ENCODE results near the gene DDT. TPM values are rescaled to one million over a fixed set of nuclear protein-coding genes. Genes with fewer than 3 reads are reported as not detected.
"Not testable (repeated sequence)": the region's sequence is repeated elsewhere in the genome, so short reads cannot be mapped to it uniquely, and the experiment has no call there.

DDT gene
- total and polyA plus RNA-seq, 12 donors = 62.1 to 317 (median 146) TPM

DNA sequence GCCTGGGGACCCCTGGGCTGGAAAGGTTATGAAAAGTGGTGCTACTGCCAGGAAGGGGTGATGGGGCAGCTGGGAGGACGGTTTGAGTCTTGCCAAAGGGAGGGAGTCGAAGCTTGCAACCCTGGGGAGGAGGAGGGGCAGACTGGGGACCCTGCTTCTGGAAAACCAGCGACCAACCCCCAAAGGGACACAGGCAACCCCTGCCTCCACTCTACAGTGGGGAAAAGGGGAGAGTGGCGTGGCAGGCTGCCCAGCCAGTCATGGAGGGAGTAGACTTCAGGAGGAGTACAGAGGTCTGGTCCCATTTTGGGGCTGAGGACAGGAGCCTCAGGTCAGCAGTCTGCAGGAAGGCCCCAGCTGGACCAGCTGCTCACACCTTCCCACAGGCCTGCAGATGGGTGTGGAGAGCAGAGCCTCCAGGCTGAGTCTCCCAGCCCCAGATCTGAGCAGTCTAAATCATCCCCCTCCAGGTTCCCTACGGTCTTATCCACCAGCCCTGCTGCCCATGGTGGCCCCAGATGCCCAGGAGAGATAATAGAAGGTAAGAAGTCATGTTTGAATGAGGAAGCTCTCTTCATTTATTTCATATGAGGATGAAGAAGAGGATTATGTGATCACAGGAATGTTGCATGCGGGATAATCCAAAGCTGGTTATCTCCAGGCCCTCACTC lies 3.3 kb downstream of the DDT start:
- TF ChIP-seq POLR2A (IDR thresholded peaks at IDR 0.05) = no peak
- TF ChIP-seq, protein P1, sequence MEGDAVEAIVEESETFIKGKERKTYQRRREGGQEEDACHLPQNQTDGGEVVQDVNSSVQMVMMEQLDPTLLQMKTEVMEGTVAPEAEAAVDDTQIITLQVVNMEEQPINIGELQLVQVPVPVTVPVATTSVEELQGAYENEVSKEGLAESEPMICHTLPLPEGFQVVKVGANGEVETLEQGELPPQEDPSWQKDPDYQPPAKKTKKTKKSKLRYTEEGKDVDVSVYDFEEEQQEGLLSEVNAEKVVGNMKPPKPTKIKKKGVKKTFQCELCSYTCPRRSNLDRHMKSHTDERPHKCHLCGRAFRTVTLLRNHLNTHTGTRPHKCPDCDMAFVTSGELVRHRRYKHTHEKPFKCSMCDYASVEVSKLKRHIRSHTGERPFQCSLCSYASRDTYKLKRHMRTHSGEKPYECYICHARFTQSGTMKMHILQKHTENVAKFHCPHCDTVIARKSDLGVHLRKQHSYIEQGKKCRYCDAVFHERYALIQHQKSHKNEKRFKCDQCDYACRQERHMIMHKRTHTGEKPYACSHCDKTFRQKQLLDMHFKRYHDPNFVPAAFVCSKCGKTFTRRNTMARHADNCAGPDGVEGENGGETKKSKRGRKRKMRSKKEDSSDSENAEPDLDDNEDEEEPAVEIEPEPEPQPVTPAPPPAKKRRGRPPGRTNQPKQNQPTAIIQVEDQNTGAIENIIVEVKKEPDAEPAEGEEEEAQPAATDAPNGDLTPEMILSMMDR (IDR thresholded peaks at IDR 0.05) = no peak
- DNase-seq = no peak
- no peaks in the 10 kb centered on the region for H3K9me3 ChIP-seq (replicated peaks in 1 of 3)
- intact Hi-C loops (cut with DNase I) = loop anchor here in 1 of 2 donors (5.0 kb wide), 1 partner anchor 44 kb away; no protein-coding TSS in a partner anchor
- H3K27ac ChIP-seq = no peak overlapping the region
- no peaks in the 10 kb centered on the region for H3K4me1 ChIP-seq (replicated peaks in 1 of 2)
- WGBS, 4 donors = 72 to 94% (median 80%) methylated on average over 5 to 6 of the region's 6 CpGs
- H3K4me3 ChIP-seq = no peak overlapping the region
- H3K36me3 ChIP-seq (replicated peaks in 1 of 2) = peaks cover 0 to 16% of the 10 kb centered on the region in 2 donors
- H3K27me3 ChIP-seq = no peaks in the 10 kb centered on the region

DNA sequence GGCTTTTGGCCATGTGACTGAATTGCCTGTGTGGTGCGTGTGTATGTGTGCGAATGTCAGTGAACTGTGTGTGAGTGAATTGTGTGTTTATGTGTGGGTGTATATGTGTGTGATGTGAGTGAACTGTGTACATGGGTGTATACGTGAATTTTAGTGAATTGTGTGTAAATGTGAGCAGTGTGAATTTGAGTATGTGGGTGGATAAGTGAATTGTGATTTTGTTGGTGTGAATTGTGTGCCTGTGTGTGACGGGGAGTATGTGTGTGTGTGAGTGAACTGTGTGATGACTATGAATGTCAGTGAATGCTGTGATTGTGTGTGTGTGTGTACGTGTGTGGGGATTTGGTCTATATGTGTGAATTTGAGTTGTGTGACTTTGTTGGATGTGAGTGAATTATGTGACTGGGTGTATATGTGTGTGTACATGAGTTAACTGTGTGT lies 4.0 kb downstream of the DDT start:
- Histone ChIP-seq H3K9me3 (replicated peaks in 1 of 3) (no peaks in the 10 kb centered on the region), H3K4me3 (no peak overlapping the region), H3K36me3 (replicated peaks in 1 of 2) (peaks cover 0 to 16% of the 10 kb centered on the region in 2 donors), H3K27ac (no peak overlapping the region), H3K4me1 (replicated peaks in 1 of 2) (no peaks in the 10 kb centered on the region), H3K27me3 (no peaks in the 10 kb centered on the region)
- DNase-seq = no peak
- WGBS, 4 donors = 70 to 83% (median 81%) methylated on average over 5 of the region's 5 CpGs
- TF ChIP-seq, protein P1 (IDR thresholded peaks at IDR 0.05) = no peak
- no peak for TF ChIP-seq POLR2A (IDR thresholded peaks at IDR 0.05)
- intact Hi-C loops (cut with DNase I) = loop anchor here in 1 of 2 donors (5.0 kb wide), 1 partner anchor 43 kb away; no protein-coding TSS in a partner anchor

DNA sequence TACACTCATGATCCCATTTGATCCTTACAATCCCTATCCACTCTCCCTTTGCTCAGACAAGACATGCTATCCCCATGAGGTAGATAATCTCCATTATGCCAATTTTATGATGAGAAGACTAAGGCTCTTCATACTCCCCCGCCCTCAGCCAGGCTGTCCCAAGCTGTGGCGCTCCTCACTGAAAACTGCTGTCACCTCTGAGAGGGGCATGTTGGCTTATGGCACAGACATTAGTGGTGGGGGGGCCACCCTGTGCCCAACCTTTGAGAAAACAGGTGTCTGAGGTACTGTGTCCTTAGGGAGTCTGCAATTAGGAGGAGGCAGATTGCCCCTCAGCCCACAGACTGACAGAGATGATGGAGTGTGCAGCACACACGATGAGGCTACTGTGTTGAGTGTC lies 5.2 kb downstream of the DDT start:
- H3K27me3 ChIP-seq = no peaks in the 10 kb centered on the region
- WGBS, 4 donors = 88 to 94% (median 92%) methylated on average over 2 to 3 of the region's 3 CpGs
- no peaks in the 10 kb centered on the region for H3K9me3 ChIP-seq (replicated peaks in 1 of 3)
- peaks cover 0 to 16% of the 10 kb centered on the region in 2 donors for H3K36me3 ChIP-seq (replicated peaks in 1 of 2)
- intact Hi-C loops (cut with DNase I) = no loop called here
- no peak overlapping the region for H3K27ac ChIP-seq
- TF ChIP-seq, protein P1 (IDR thresholded peaks at IDR 0.05) = no peak
- no peak for TF ChIP-seq POLR2A (IDR thresholded peaks at IDR 0.05)
- DNase-seq = no peak
- no peaks in the 10 kb centered on the region for H3K4me1 ChIP-seq (replicated peaks in 1 of 2)
- no peak overlapping the region for H3K4me3 ChIP-seq

DNA sequence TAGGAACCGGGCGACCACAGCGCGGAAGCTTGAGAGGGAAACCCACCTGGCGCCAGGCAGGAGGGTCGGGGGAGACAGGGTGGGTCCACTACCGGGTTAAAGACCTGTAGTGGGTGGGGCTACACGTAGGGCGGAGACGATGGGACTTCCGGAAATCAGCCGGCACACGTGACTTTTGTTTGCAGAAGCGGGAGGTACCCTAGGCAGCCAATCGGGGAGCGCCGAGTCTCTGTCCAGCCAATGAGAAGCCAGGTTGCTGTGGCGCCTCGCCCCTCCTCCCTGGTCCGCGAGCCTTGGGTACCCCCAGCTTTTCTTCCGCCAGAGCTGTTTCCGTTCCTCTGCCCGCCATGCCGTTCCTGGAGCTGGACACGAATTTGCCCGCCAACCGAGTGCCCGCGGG lies 7.7 kb downstream of the DDT start, which contains the start of gene DDTL:
TSS of gene DDTL (plus strand) at position 321 of the 400 bp plus-strand sequence. CDS start at position 348, 27 bp downstream.
- H3K27me3 ChIP-seq; H3K9me3 ChIP-seq (replicated peaks in 1 of 3); intact Hi-C loops (cut with DNase I); DNase-seq; H3K4me1 ChIP-seq (replicated peaks in 1 of 2); H3K27ac ChIP-seq; H3K4me3 ChIP-seq: not testable (repeated sequence)
- no CpG with 5 or more reads among the region's 30 CpGs for whole genome bisulfite sequencing, 4 donors
- H3K36me3 ChIP-seq (replicated peaks in 1 of 2) = peaks cover 0 to 12% of the 10 kb centered on the region in 2 donors

DNA sequence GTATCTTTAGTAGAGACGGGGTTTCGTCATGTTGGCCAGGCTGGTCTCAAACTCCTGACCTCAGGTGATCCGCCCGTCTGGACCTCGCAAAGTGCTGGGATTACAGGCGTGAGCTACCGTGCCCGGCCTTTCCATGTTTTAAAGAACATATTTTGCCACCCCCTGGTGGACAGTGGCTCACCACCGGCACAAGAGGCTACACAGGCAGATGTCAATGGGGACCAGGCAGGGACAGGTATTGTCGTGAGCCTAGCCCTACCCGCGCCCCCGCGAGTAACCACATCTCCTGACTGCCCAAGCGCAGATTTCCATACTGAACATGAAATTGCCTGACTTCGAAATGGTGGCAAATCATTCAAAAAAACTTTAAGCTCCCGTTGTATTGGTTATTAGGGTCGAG lies 8.1 kb downstream of the DDT start:
- H3K27ac ChIP-seq; H3K9me3 ChIP-seq (replicated peaks in 1 of 3); DNase-seq; H3K4me3 ChIP-seq; H3K4me1 ChIP-seq (replicated peaks in 1 of 2); H3K27me3 ChIP-seq; H3K36me3 ChIP-seq (replicated peaks in 1 of 2); intact Hi-C loops (cut with DNase I): not testable (repeated sequence)
- no CpG with 5 or more reads among the region's 18 CpGs for WGBS, 4 donors

DNA sequence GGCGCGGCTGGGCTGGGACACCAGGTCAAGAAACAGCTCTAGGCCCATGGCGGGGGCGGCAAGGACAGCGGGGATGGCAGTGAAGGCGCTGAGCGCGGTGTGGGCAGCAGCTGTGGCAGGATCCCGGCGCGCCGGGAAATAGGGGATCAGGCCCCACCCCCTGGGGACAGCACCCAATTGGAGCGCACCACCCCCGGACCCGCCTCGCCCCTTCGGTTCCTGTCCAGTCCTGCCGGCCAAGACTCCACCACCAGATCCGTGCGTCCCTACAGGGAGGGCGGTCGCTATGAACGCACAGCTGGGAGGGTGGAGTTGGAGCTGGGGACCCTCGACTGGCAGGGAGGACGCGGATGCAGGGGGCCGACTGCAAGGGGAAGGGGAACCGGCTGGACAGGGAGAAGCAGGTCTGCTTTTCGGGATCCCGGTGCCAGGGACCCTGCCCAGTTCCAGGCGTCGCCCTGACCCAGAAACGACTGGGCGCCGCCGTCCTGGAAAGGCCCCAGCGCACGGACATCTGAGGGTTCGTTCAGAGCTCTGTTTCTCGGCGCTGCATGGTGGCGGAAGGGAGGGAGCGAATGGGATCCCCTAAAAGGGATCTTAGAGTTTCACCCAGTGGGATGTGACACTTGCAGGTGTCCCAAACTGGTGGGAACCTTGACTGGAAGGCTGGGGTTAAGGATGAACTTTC lies 13.0 kb downstream of the DDT start, which contains the start of gene GSTT2B:
TSS of gene GSTT2B (minus strand) at position 112 of the 688 bp plus-strand sequence. CDS start at position 48, 64 bp downstream.
- intact Hi-C loops (cut with DNase I); H3K4me1 ChIP-seq (replicated peaks in 1 of 2); H3K27ac ChIP-seq; H3K9me3 ChIP-seq (replicated peaks in 1 of 3); H3K36me3 ChIP-seq (replicated peaks in 1 of 2); DNase-seq; H3K27me3 ChIP-seq; H3K4me3 ChIP-seq: not testable (repeated sequence)
- WGBS, 4 donors = no CpG with 5 or more reads among the region's 43 CpGs
